HEK293T (cell line): ENCODE measurements around the gene CDH4.

Experiments
- ELF4 ChIP-seq: fragments of 450-650 bp; IDR thresholded peaks from 2 replicates; pipeline ENCODE4 v1.6.1; 2017; ENCODE audit warnings: antibody characterized with exemption
- LEF1 ChIP-seq: fragments of 450-650 bp; IDR thresholded peaks from 2 replicates; pipeline ENCODE4 v1.6.1; 2017; ENCODE audit warnings: mild to moderate bottlenecking, borderline replicate concordance
- SP1 ChIP-seq: fragments of 450-650 bp; IDR thresholded peaks from 2 replicates; pipeline ENCODE4 v1.6.1; 2017
- SUZ12 ChIP-seq: fragments of 450-650 bp; IDR thresholded peaks from 2 replicates; pipeline ENCODE4 v1.6.1; 2016; ENCODE audit warnings: mild to moderate bottlenecking
- ZNF384 ChIP-seq: fragments of 450-650 bp; IDR thresholded peaks from 2 replicates; pipeline ENCODE4 v1.6.1; 2016

DNA sequence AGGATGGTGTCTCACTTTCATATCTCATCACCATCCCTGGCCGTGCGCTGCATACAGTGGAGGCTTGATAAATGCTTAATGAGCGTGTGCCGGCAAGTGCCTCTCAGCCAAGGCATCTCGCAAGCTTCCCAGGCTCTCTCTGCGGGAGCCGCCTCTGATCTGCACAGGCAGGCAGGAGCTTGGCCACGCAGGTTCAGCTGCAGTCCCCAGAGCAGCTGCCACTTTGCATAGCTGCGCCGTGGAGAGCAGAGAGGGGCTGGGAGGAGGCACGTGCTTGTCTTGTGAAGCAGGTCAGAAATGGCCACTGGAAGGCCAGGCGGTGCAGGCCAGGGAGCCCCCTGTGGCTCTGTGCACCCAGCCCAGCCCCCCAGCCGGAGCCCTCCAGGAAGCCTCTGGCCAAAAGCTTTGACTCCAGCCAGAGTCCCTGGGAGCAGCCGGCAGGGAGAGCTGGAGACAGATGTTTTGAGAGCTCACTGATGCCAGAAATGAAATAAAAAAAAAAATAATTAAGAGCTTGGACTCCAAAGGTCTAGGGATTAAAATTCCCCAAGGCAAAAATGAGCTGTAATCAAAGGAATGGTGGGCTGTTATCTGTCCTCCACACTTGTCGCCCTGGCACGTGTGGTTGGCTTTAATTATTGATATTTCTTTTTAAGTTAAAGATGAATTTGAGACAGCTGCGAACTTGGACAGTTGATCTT is 377.0 kb downstream of the CDH4 start:
- TF ChIP-seq LEF1: no peak
- TF ChIP-seq SP1: no peak
- no peak for TF ChIP-seq SUZ12
- no peak for TF ChIP-seq ZNF384
- TF ChIP-seq ELF4: no peak
